ENCODE data around the gene CPB2. TPM values are rescaled to one million over a fixed set of nuclear protein-coding genes. Genes with fewer than 3 reads are reported as not detected.

CPB2 gene
- total and polyA plus RNA-seq, 9 of the 15 experiments (the other 6 are each of a cell fraction or from before 2014, with no cell fraction given), result 0.03 to 0.16 (median 0.07) TPM; not detected in 6

- TF ChIP-seq REST (IDR thresholded peaks at IDR 0.05; ENCODE audit: borderline replicate concordance) (no peak), REST (CRISPR knock-in tag; IDR thresholded peaks at IDR 0.05; ENCODE audit: low read depth) (no peak), MAFF (IDR thresholded peaks at IDR 0.05; ENCODE audit: low read length) (no peak), TRIM25 (IDR thresholded peaks at IDR 0.05; ENCODE audit: borderline replicate concordance) (no peak), ZBTB11 (CRISPR knock-in tag; IDR thresholded peaks at IDR 0.05) (no peak), PRMT5 (CRISPR knock-in tag; IDR thresholded peaks at IDR 0.05) (no peak), ETV6 (IDR thresholded peaks at IDR 0.05; ENCODE audit: borderline replicate concordance in 1 of 2, low read depth in 2 of 2, low read length in 1 of 2) (no peak), ETV6 (CRISPR knock-in tag; IDR thresholded peaks at IDR 0.05; ENCODE audit: borderline replicate concordance) (no peak)
- TF ChIP-seq, protein P1, sequence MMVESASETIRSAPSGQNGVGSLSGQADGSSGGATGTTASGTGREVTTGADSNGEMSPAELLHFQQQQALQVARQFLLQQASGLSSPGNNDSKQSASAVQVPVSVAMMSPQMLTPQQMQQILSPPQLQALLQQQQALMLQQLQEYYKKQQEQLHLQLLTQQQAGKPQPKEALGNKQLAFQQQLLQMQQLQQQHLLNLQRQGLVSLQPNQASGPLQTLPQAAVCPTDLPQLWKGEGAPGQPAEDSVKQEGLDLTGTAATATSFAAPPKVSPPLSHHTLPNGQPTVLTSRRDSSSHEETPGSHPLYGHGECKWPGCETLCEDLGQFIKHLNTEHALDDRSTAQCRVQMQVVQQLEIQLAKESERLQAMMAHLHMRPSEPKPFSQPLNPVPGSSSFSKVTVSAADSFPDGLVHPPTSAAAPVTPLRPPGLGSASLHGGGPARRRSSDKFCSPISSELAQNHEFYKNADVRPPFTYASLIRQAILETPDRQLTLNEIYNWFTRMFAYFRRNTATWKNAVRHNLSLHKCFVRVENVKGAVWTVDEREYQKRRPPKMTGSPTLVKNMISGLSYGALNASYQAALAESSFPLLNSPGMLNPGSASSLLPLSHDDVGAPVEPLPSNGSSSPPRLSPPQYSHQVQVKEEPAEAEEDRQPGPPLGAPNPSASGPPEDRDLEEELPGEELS (CRISPR knock-in tag; IDR thresholded peaks at IDR 0.05; ENCODE audit: borderline replicate concordance), result no peak
These were observed 7.2 kb downstream of the CPB2 start (continued) for GRCh38 chr13:46097663-46098062.
